OCI-LY7 (cell line): ENCODE results near the gene CCNK.

Experiments
- CTCF ChIP-seq: fragments of 200-600 bp; sonication (generic); conservative IDR thresholded peaks from 2 replicates; pipeline ENCODE4 v1.5.1; 2014; ENCODE audit warnings: mild to moderate bottlenecking, antibody characterized with exemption, low read length, moderate library complexity, mixed read lengths
- EZH2phosphoT487 ChIP-seq: fragments of 200-600 bp; sonication (generic); IDR thresholded peaks from 2 replicates; pipeline ENCODE4 v1.6.1; 2018; ENCODE audit warnings: low read depth, borderline replicate concordance, mild to moderate bottlenecking, mixed run types, antibody characterized with exemption, low read length, moderate library complexity, mixed read lengths

GRCh38 chr14:99515301-99516155, 34.3 kb downstream of the CCNK start:
- TF ChIP-seq CTCF (no peak), EZH2phosphoT487 (no peak)
